ENCODE data around the gene GLRA1. TPM values are rescaled to one million over a fixed set of nuclear protein-coding genes. Genes with fewer than 3 reads are reported as not detected.
A peak's percentile ranks its signal among the peaks of the same experiment; 100 is the strongest.

Gene GLRA1
- total RNA-seq, 1 experiment from 2014 or later, result not detected

GRCh38 chr5:151799407-151799806 lies 125.2 kb downstream of the GLRA1 start:
- Histone ChIP-seq H3K4me2 (ENCODE audit: low read length) (no peak overlapping the region), H3K79me2 (ENCODE audit: insufficient read depth, low read length) (peaks cover 97% of the 10 kb centered on the region), H3K27ac (ENCODE audit: low read depth, low read length) (no peak overlapping the region), H3K9ac (ENCODE audit: low read length) (no peak overlapping the region), H3K9me2 (ENCODE audit: insufficient read depth) (no peaks in the 10 kb centered on the region), H3K4me3 (replicated peaks in 1 of 2; ENCODE audit: low read depth in 1 of 2, low read length in 2 of 2) (no peak overlapping the region), H2AFZ (ENCODE audit: low read depth, low read length, poor library complexity, severe bottlenecking) (no peak overlapping the region), H3K4me1 (ENCODE audit: control insufficient read depth in 1 of 2, insufficient read depth in 2 of 2, low read length in 2 of 2) (0 out of 4 replicates have a peak, but pooled peaks cover 0 to 3% of the 10 kb centered on the region in 2 experiments), H3K36me3 (ENCODE audit: control insufficient read depth in 1 of 2, insufficient read depth in 2 of 2, low read length in 2 of 2) (peaks cover 70 to 73% of the 10 kb centered on the region in 2 experiments), H4K20me1 (ENCODE audit: insufficient read depth) (peaks cover 43% of the 10 kb centered on the region), H3K9me3 (ENCODE audit: control insufficient read depth in 1 of 2, insufficient read depth in 1 of 2, low read depth in 1 of 2, low read length in 2 of 2) (no peaks in the 10 kb centered on the region), H3K27me3 (ENCODE audit: insufficient read depth, low read length) (no peaks in the 10 kb centered on the region)
- intact Hi-C loops (cut with micrococcal nuclease), result no loop called here
- ATAC-seq (peak; percentile 34; the same call in 1 of the 2 replicates), DNase-seq (ENCODE audit: low read depth, low spot score) (no peak)
- RAD21 ChIA-PET (ENCODE audit: low non-redundant PET in 1 of 2, low total read pairs in 2 of 2, uncharacterized antibody in 2 of 2, unreplicated experiment in 2 of 2), result no interaction called here
- TF ChIP-seq CTCF (IDR thresholded peaks at IDR 0.05 in 2 of 3, conservative IDR thresholded peaks at IDR 0.05 in 1 of 3; ENCODE audit: borderline replicate concordance in 1 of 3, insufficient read depth in 1 of 3, low read depth in 2 of 3, low read length in 2 of 3) (no peak), YY1 (IDR thresholded peaks at IDR 0.05; ENCODE audit: extremely low read depth, insufficient replicate concordance, low read depth, low read length) (no peak), ZFX (IDR thresholded peaks at IDR 0.05) (no peak), JUND (IDR thresholded peaks at IDR 0.05) (no peak)
- POLR2A ChIA-PET, result interaction anchor here (2.3 to 3.6 kb wide), 2 partner anchors 10 to 28 kb away, joined by 6 to 14 read pairs; partner anchors contain the start of gene G3BP1
- BruUV-seq (replicated peaks), result no TSS peak
- CTCF ChIA-PET, result interaction anchor here (1.0 to 1.3 kb wide), 2 partner anchors 26 to 141 kb away, joined by 3 to 4 read pairs; no protein-coding TSS in a partner anchor

GRCh38 chr5:151798674-151799073 lies 126.0 kb downstream of the GLRA1 start:
- Histone ChIP-seq H3K27me3 (ENCODE audit: insufficient read depth, low read length) (no peaks in the 10 kb centered on the region), H3K36me3 (ENCODE audit: control insufficient read depth in 1 of 2, insufficient read depth in 2 of 2, low read length in 2 of 2) (peaks cover 71 to 74% of the 10 kb centered on the region in 2 experiments), H3K4me3 (replicated peaks in 1 of 2; ENCODE audit: low read depth in 1 of 2, low read length in 2 of 2) (no peak overlapping the region), H3K27ac (ENCODE audit: low read depth, low read length) (no peak overlapping the region), H3K9me2 (ENCODE audit: insufficient read depth) (no peaks in the 10 kb centered on the region), H3K9me3 (ENCODE audit: control insufficient read depth in 1 of 2, insufficient read depth in 1 of 2, low read depth in 1 of 2, low read length in 2 of 2) (no peaks in the 10 kb centered on the region), H3K9ac (ENCODE audit: low read length) (no peak overlapping the region), H3K4me2 (ENCODE audit: low read length) (no peak overlapping the region), H2AFZ (ENCODE audit: low read depth, low read length, poor library complexity, severe bottlenecking) (no peak overlapping the region), H3K79me2 (ENCODE audit: insufficient read depth, low read length) (peaks cover 97% of the 10 kb centered on the region), H3K4me1 (ENCODE audit: control insufficient read depth in 1 of 2, insufficient read depth in 2 of 2, low read length in 2 of 2) (0 out of 4 replicates have a peak, but pooled peaks cover 0 to 3% of the 10 kb centered on the region in 2 experiments), H4K20me1 (ENCODE audit: insufficient read depth) (peaks cover 39% of the 10 kb centered on the region)
- CTCF ChIA-PET, result no interaction called here
- no peak for DNase-seq (ENCODE audit: low read depth, low spot score)
- intact Hi-C loops (cut with micrococcal nuclease), result no loop called here
- no peak for ATAC-seq
- RAD21 ChIA-PET (ENCODE audit: low non-redundant PET in 1 of 2, low total read pairs in 2 of 2, uncharacterized antibody in 2 of 2, unreplicated experiment in 2 of 2), result no interaction called here
- POLR2A ChIA-PET, result interaction anchor here (2.3 to 3.6 kb wide), 2 partner anchors 11 to 27 kb away, joined by 6 to 14 read pairs; partner anchors contain the start of gene G3BP1
- no TSS peak for BruUV-seq (replicated peaks)
- TF ChIP-seq POLR2AphosphoS5 (IDR thresholded peaks at IDR 0.05; ENCODE audit: low read depth, low read length) (no peak), CBX3 (IDR thresholded peaks at IDR 0.05; ENCODE audit: low read depth) (no peak), SIN3A (IDR thresholded peaks at IDR 0.05; ENCODE audit: low read depth) (no peak), ATF3 (IDR thresholded peaks at IDR 0.05) (no peak), SRF (IDR thresholded peaks at IDR 0.05; ENCODE audit: low read depth) (no peak), CEBPB (IDR thresholded peaks at IDR 0.05; ENCODE audit: low read depth) (no peak), EZH2phosphoT487 (IDR thresholded peaks at IDR 0.05; ENCODE audit: borderline replicate concordance) (no peak), SP1 (IDR thresholded peaks at IDR 0.05; ENCODE audit: low read depth) (no peak), RAD21 (IDR thresholded peaks at IDR 0.05; ENCODE audit: low read depth) (no peak), ZNF274 (IDR thresholded peaks at IDR 0.05; ENCODE audit: low read depth, low read length) (no peak), ZFX (IDR thresholded peaks at IDR 0.05) (no peak), EZH2 (IDR thresholded peaks at IDR 0.05) (no peak), TCF7L2 (IDR thresholded peaks at IDR 0.05; ENCODE audit: borderline replicate concordance, extremely low read depth, insufficient read depth, insufficient read length) (no peak)
